HG03196 (cell line): ENCODE results near the gene INO80D.
A peak's percentile ranks its signal among the peaks of the same experiment; 100 is the strongest.
"Not testable (repeated sequence)": the region's sequence is repeated elsewhere in the genome, so short reads cannot be mapped to it uniquely, and the experiment has no call there.

ENCODE experiments used
- ATAC-seq: cut with Tn5 transposase; IDR thresholded peaks from one replicate; pipeline ENCODE4 v1.9.1; 2021; ENCODE audit not compliant: unreplicated experiment

Gene INO80D

GRCh38 chr2:206031162-206031784 is 54.7 kb downstream of the INO80D start:
- ATAC-seq = peak; percentile 85

GRCh38 chr2:206028101-206028500 is 57.9 kb downstream of the INO80D start:
- ATAC-seq = no peak

GRCh38 chr2:206023183-206023582 is 62.8 kb downstream of the INO80D start:
- ATAC-seq = no peak

- ATAC-seq = no peak
Observed at GRCh38 chr2:206020171-206020570, 65.8 kb downstream of the INO80D start.

- ATAC-seq = not testable (repeated sequence)
Observed at GRCh38 chr2:206015746-206016145, 70.2 kb downstream of the INO80D start.

GRCh38 chr2:206011795-206012194 is 74.2 kb downstream of the INO80D start:
- ATAC-seq = no peak

GRCh38 chr2:206011018-206011614 is 74.9 kb downstream of the INO80D start:
- no peak for ATAC-seq

GRCh38 chr2:206004004-206004693 is 81.8 kb downstream of the INO80D start:
- ATAC-seq = no peak

- ATAC-seq = no peak
Observed at GRCh38 chr2:206002440-206002839, 83.5 kb downstream of the INO80D start.

- ATAC-seq = no peak
Observed at GRCh38 chr2:206001912-206002311, 84.1 kb downstream of the INO80D start.

GRCh38 chr2:206000776-206001175 is 85.2 kb downstream of the INO80D start:
- no peak for ATAC-seq

GRCh38 chr2:205998583-205998982 is 87.4 kb downstream of the INO80D start:
- no peak for ATAC-seq

- no peak for ATAC-seq
Observed at GRCh38 chr2:205996161-205996560, 89.8 kb downstream of the INO80D start.

- ATAC-seq = no peak
Observed at GRCh38 chr2:205995260-205995659, 90.7 kb downstream of the INO80D start.

- ATAC-seq = no peak
Observed at GRCh38 chr2:205994344-205994743, 91.6 kb downstream of the INO80D start.

- no peak for ATAC-seq
Observed at GRCh38 chr2:205990104-205990503, 95.9 kb downstream of the INO80D start.

- no peak for ATAC-seq
Observed at GRCh38 chr2:205989271-205990071, 96.5 kb downstream of the INO80D start.

GRCh38 chr2:205988681-205989080 is 97.3 kb downstream of the INO80D start:
- ATAC-seq = not testable (repeated sequence)

- ATAC-seq = no peak
Observed at GRCh38 chr2:205988274-205988673, 97.7 kb downstream of the INO80D start.

- ATAC-seq = not testable (repeated sequence)
Observed at GRCh38 chr2:205986334-205986733, 99.6 kb downstream of the INO80D start.

GRCh38 chr2:205984381-205984780 is 101.6 kb downstream of the INO80D start:
- no peak for ATAC-seq
